ENCODE data around the gene PPFIA4. TPM values are rescaled to one million over a fixed set of nuclear protein-coding genes. Genes with fewer than 3 reads are reported as not detected.

PPFIA4 gene
- total RNA-seq, 1 experiment from 2014 or later = 10.8 TPM

GRCh38 chr1:203065986-203066385 is 39.7 kb downstream of the PPFIA4 start:
- no peak for DNase-seq (ENCODE audit: low read depth, low spot score)
- TF ChIP-seq POLR2AphosphoS5 (IDR thresholded peaks at IDR 0.05; ENCODE audit: low read depth, low read length) (no peak), YY1 (IDR thresholded peaks at IDR 0.05; ENCODE audit: extremely low read depth, insufficient replicate concordance, low read depth, low read length) (no peak), SIN3A (IDR thresholded peaks at IDR 0.05; ENCODE audit: low read depth) (no peak), SRF (IDR thresholded peaks at IDR 0.05; ENCODE audit: low read depth) (no peak), ZNF274 (IDR thresholded peaks at IDR 0.05; ENCODE audit: low read depth, low read length) (no peak), EZH2 (IDR thresholded peaks at IDR 0.05) (no peak), SP1 (IDR thresholded peaks at IDR 0.05; ENCODE audit: low read depth) (no peak)
- TF ChIP-seq, protein P1, sequence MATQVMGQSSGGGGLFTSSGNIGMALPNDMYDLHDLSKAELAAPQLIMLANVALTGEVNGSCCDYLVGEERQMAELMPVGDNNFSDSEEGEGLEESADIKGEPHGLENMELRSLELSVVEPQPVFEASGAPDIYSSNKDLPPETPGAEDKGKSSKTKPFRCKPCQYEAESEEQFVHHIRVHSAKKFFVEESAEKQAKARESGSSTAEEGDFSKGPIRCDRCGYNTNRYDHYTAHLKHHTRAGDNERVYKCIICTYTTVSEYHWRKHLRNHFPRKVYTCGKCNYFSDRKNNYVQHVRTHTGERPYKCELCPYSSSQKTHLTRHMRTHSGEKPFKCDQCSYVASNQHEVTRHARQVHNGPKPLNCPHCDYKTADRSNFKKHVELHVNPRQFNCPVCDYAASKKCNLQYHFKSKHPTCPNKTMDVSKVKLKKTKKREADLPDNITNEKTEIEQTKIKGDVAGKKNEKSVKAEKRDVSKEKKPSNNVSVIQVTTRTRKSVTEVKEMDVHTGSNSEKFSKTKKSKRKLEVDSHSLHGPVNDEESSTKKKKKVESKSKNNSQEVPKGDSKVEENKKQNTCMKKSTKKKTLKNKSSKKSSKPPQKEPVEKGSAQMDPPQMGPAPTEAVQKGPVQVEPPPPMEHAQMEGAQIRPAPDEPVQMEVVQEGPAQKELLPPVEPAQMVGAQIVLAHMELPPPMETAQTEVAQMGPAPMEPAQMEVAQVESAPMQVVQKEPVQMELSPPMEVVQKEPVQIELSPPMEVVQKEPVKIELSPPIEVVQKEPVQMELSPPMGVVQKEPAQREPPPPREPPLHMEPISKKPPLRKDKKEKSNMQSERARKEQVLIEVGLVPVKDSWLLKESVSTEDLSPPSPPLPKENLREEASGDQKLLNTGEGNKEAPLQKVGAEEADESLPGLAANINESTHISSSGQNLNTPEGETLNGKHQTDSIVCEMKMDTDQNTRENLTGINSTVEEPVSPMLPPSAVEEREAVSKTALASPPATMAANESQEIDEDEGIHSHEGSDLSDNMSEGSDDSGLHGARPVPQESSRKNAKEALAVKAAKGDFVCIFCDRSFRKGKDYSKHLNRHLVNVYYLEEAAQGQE (IDR thresholded peaks at IDR 0.05; ENCODE audit: low read depth) = no peak
- no peaks in the 10 kb centered on the region for H3K27me3 ChIP-seq (ENCODE audit: insufficient read depth, low read length)
- no peak overlapping the region for H2AFZ ChIP-seq (ENCODE audit: low read depth, low read length, poor library complexity, severe bottlenecking)
- ChIA-PET POLR2A (no interaction called here), CTCF (interaction anchor here (0.8 kb wide), 1 partner anchor 27 kb away, joined by 3 read pairs; no protein-coding TSS in a partner anchor), RAD21 (ENCODE audit: low non-redundant PET in 1 of 2, low total read pairs in 2 of 2, uncharacterized antibody in 2 of 2, unreplicated experiment in 2 of 2) (no interaction called here)
- H3K36me3 ChIP-seq (ENCODE audit: control insufficient read depth in 1 of 2, insufficient read depth in 2 of 2, low read length in 2 of 2) = no peaks in the 10 kb centered on the region
- no peaks in the 10 kb centered on the region for H3K9me3 ChIP-seq (ENCODE audit: control insufficient read depth in 1 of 2, insufficient read depth in 1 of 2, low read depth in 1 of 2, low read length in 2 of 2)
- no TSS peak for BruUV-seq (replicated peaks)
- ATAC-seq = no peak
- H4K20me1 ChIP-seq (ENCODE audit: insufficient read depth) = no peaks in the 10 kb centered on the region
- intact Hi-C loops (cut with micrococcal nuclease) = no loop called here
- H3K9ac ChIP-seq (ENCODE audit: low read length) = no peak overlapping the region
- no peak overlapping the region for H3K4me2 ChIP-seq (ENCODE audit: low read length)
- H3K79me2 ChIP-seq (ENCODE audit: insufficient read depth, low read length) = no peaks in the 10 kb centered on the region
- H3K4me3 ChIP-seq (replicated peaks in 1 of 2; ENCODE audit: low read depth in 1 of 2, low read length in 2 of 2) = no peak overlapping the region
- H3K27ac ChIP-seq (ENCODE audit: low read depth, low read length) = no peak overlapping the region
- H3K9me2 ChIP-seq (ENCODE audit: insufficient read depth) = no peaks in the 10 kb centered on the region
- no peaks in the 10 kb centered on the region for H3K4me1 ChIP-seq (ENCODE audit: control insufficient read depth in 1 of 2, insufficient read depth in 2 of 2, low read length in 2 of 2)

Data from HCT116 (cell line).